Stomach (tissue), 9 donors: Measurements from ENCODE around the gene FBXL16. TPM values are rescaled to one million over a fixed set of nuclear protein-coding genes. Genes with fewer than 3 reads are reported as not detected.

Source experiments
- DNase-seq, 2 donors: peaks; one replicate each; pipeline versions ENCODE4 v3.0.0 to v3.0.0-alpha.2; 2013 to 2019
- H3K27ac ChIP-seq, 5 donors: fragments of 200-600 bp in 4 of 5; sonication (generic) in 4 of 5; one replicate each; pipeline ENCODE4 v1.5.1; 2013 to 2019; ENCODE audit warnings: mild to moderate bottlenecking in 1 of 5, moderate library complexity in 1 of 5
- H3K27me3 ChIP-seq, 3 donors: fragments of 200-600 bp; sonication (generic); one replicate each; pipeline ENCODE4 v1.5.1; 2017 to 2019; ENCODE audit warnings: mixed run types in 1 of 3
- H3K36me3 ChIP-seq, 4 donors: fragments of 200-600 bp; sonication (generic); 1 replicate in 3 of 4; 2 replicates in 1 of 4; pipeline ENCODE4 v1.5.1; 2016 to 2019
- H3K4me1 ChIP-seq, 4 donors: fragments of 200-600 bp; sonication (generic); one replicate each; pipeline ENCODE4 v1.5.1; 2016 to 2019
- H3K4me3 ChIP-seq, 4 donors: fragments of 200-600 bp; sonication (generic) in 3 of 4; one replicate each; pipeline ENCODE4 v1.5.1; 2016 to 2019; ENCODE audit warnings: mild to moderate bottlenecking in 1 of 4
- H3K9me3 ChIP-seq, 4 donors: fragments of 200-600 bp; sonication (generic); one replicate each; pipeline ENCODE4 v1.5.1; 2016 to 2019
- CTCF ChIP-seq, 7 experiments: fragments of 450-650 bp in 4 of 7; fragments of 200-600 bp in 3 of 7; sonication (generic) in 3 of 7; IDR thresholded peaks; one replicate each; pipeline ENCODE4 v1.5.1; 2016 to 2019; ENCODE audit warnings: antibody characterized with exemption in 7 of 7, control low read depth in 2 of 7, mild to moderate bottlenecking in 1 of 7
- EP300 ChIP-seq: sonication (generic); formaldehyde crosslinking; IDR thresholded peaks from one replicate; pipeline ENCODE4 v1.6.1; 2017; ENCODE audit warnings: antibody characterized with exemption
- POLR2A ChIP-seq, 4 donors: fragments of 450-650 bp; IDR thresholded peaks; one replicate each; pipeline ENCODE4 v1.6.1; 2016; ENCODE audit warnings: antibody characterized with exemption in 4 of 4, control low read depth in 2 of 4, mild to moderate bottlenecking in 1 of 4, moderate library complexity in 1 of 4
- POLR2AphosphoS5 ChIP-seq, 3 donors: sonication (generic); formaldehyde crosslinking; IDR thresholded peaks; one replicate each; pipeline ENCODE4 v1.6.1; 2016; ENCODE audit warnings: antibody characterized with exemption in 3 of 3
- WGBS, 5 donors: extraction: QIAGEN DNeasy Blood & Tissue Kit in 3 of 5; methylation state at CpG; one replicate each; pipeline versions ENCODE4 v1.1.5 to v1.1.7; 2013 to 2018; 5-methylcytosine and 5-hydroxymethylcytosine counted together
- intact Hi-C: fragments of 100-400 bp; cut with DNase I; formaldehyde crosslinking; loops from one replicate; pipeline ENCODE4 v1.15.1; 2023; ENCODE audit warnings: low total_unique reads
- polyA plus RNA-seq, 3 donors: library from polyadenylated mRNA; stranded (reverse); fragments of 200-250 nt; gene quantifications; one replicate each; pipeline ENCODE4 v1.2.3, GENCODE V29; 2013
- total RNA-seq, 5 donors: library from RNA; depleted of rRNA; stranded (reverse); fragments of >200 nt; gene quantifications; one replicate each; pipeline versions ENCODE4 v1.1.0 to v1.2.3, GENCODE V29; 2014 to 2016
- donor health status: healthy with polysubstance abuse.
- donor health status: Bipolar disorder and iron deficiency.
- donor health status: healthy.

The FBXL16 gene
- total and polyA plus RNA-seq, 8 donors: 0.37 to 3.6 (median 0.72) TPM; not detected in 3

- intact Hi-C loops: no loop called here
- no peak for DNase-seq
- 88 to 96% (median 95%) methylated on average over 9 to 19 of the region's 19 CpGs for WGBS, 5 donors
Measured at GRCh38 chr16:662095-662494, 43.5 kb downstream of the FBXL16 start.

GRCh38 chr16:661184-661821 lies 44.3 kb downstream of the FBXL16 start:
- WGBS, 5 donors: 48 to 72% (median 53%) methylated on average over 14 to 35 of the region's 35 CpGs
- peaks cover 14 to 26% (median 19%) of the 10 kb centered on the region in 4 donors for H3K4me1 ChIP-seq
- H3K36me3 ChIP-seq: peaks cover 0 to 33% (median 27%) of the 10 kb centered on the region in 4 donors
- no peaks in the 10 kb centered on the region for H3K27me3 ChIP-seq
- peak overlapping the region; percentile 11 to 80 (median 73) for H3K27ac ChIP-seq
- H3K9me3 ChIP-seq: no peaks in the 10 kb centered on the region
- TF ChIP-seq CTCF (IDR thresholded peaks at IDR 0.05) (peak in 2 of 7 experiments; percentile 2 to 21), POLR2A (IDR thresholded peaks at IDR 0.05) (no peak)
- no peak for DNase-seq
- peak overlapping the region in 3 of 4 donors; percentile 1 to 22 (median 18) for H3K4me3 ChIP-seq
- intact Hi-C loops: no loop called here

More at GRCh38 chr16:662095-662494, 43.5 kb downstream of the FBXL16 start:
- Histone ChIP-seq H3K27me3 (no peaks in the 10 kb centered on the region), H3K27ac (peak overlapping the region in 1 of 5 donors; percentile 80), H3K4me3 (no peak overlapping the region), H3K36me3 (peaks cover 0 to 25% (median 19%) of the 10 kb centered on the region in 4 donors), H3K4me1 (peaks cover 15 to 28% (median 20%) of the 10 kb centered on the region in 4 donors), H3K9me3 (no peaks in the 10 kb centered on the region)
- no peak for TF ChIP-seq EP300
- no peak for TF ChIP-seq POLR2AphosphoS5 (IDR thresholded peaks at IDR 0.05)
- no peak for TF ChIP-seq CTCF (IDR thresholded peaks at IDR 0.05)
- TF ChIP-seq POLR2A (IDR thresholded peaks at IDR 0.05): no peak

GRCh38 chr16:660459-661183 lies 45.0 kb downstream of the FBXL16 start:
- H3K27me3 ChIP-seq: no peaks in the 10 kb centered on the region
- H3K4me3 ChIP-seq: peak overlapping the region; percentile 21 to 35 (median 26)
- DNase-seq: peak; percentile 93 to 97
- peak in 2 of 3 donors; percentile 69 to 72 for TF ChIP-seq POLR2AphosphoS5 (IDR thresholded peaks at IDR 0.05)
- peak in 6 of 7 experiments; percentile 23 to 71 (median 48) for TF ChIP-seq CTCF (IDR thresholded peaks at IDR 0.05)
- no peak for TF ChIP-seq POLR2A (IDR thresholded peaks at IDR 0.05)
- no peaks in the 10 kb centered on the region for H3K9me3 ChIP-seq
- H3K36me3 ChIP-seq: peaks cover under 1 to 40% (median 33%) of the 10 kb centered on the region in 4 donors
- H3K27ac ChIP-seq: peak overlapping the region; percentile 34 to 83 (median 73)
- WGBS, 5 donors: 7 to 25% (median 13%) methylated on average over 19 to 40 of the region's 43 CpGs; no CpG with 5 or more reads in 1 of the 5 donors
- H3K4me1 ChIP-seq: peaks cover 14 to 26% (median 19%) of the 10 kb centered on the region in 4 donors
- intact Hi-C loops: no loop called here

GRCh38 chr16:660132-660458 lies 45.5 kb downstream of the FBXL16 start:
- intact Hi-C loops: no loop called here
- TF ChIP-seq POLR2A (IDR thresholded peaks at IDR 0.05): no peak
- no peak for TF ChIP-seq POLR2AphosphoS5 (IDR thresholded peaks at IDR 0.05)
- TF ChIP-seq EP300: no peak
- no peak for TF ChIP-seq CTCF (IDR thresholded peaks at IDR 0.05)
- H3K4me3 ChIP-seq: peak overlapping the region; percentile 21 to 35 (median 26)
- no peaks in the 10 kb centered on the region for H3K27me3 ChIP-seq
- H3K36me3 ChIP-seq: peaks cover 6 to 45% (median 38%) of the 10 kb centered on the region in 4 donors
- H3K27ac ChIP-seq: peak overlapping the region; percentile 34 to 83 (median 73)
- WGBS, 5 donors: 42 to 63% (median 56%) methylated on average over 4 to 6 of the region's 6 CpGs
- DNase-seq: no peak
- peaks cover 14 to 26% (median 19%) of the 10 kb centered on the region in 4 donors for H3K4me1 ChIP-seq
- no peaks in the 10 kb centered on the region for H3K9me3 ChIP-seq
